HEK293T (cell line): ENCODE data around the gene PRKAG1.

Experiments
- CTCF ChIA-PET: fragments of 350-600 bp; formaldehyde crosslinking; extraction: SDS; loops from one replicate; lab custom pipeline; 2021; ENCODE audit warnings: antibody characterized with exemption, inconsistent platforms; lab: Yijun Ruan, JAX
- POLR2A ChIA-PET: fragments of 350-600 bp; formaldehyde crosslinking; extraction: SDS; loops from one replicate; lab custom pipeline; 2020; ENCODE audit warnings: antibody characterized with exemption, inconsistent platforms; lab: Yijun Ruan, JAX
- DNase-seq: peaks from one replicate; pipeline ENCODE4 v3.0.0; 2012; ENCODE audit warnings: mixed read lengths; ENCODE audit errors: extremely low spot score
- ARNT ChIP-seq: fragments of 450-650 bp; IDR thresholded peaks from 2 replicates; pipeline ENCODE4 v1.6.1; 2017; ENCODE audit warnings: mild to moderate bottlenecking
- BHLHE40 ChIP-seq: fragments of 450-650 bp; IDR thresholded peaks from 2 replicates; pipeline ENCODE4 v1.6.1; 2016; ENCODE audit warnings: mild to moderate bottlenecking, moderate library complexity, borderline replicate concordance
- CTBP1 ChIP-seq: fragments of 450-650 bp; IDR thresholded peaks from 2 replicates; pipeline ENCODE4 v1.6.1; 2016; ENCODE audit warnings: borderline replicate concordance
- ELF4 ChIP-seq: fragments of 450-650 bp; IDR thresholded peaks from 2 replicates; pipeline ENCODE4 v1.6.1; 2017; ENCODE audit warnings: antibody characterized with exemption
- FOXA1 ChIP-seq: fragments of 450-650 bp; IDR thresholded peaks from 2 replicates; pipeline ENCODE4 v1.6.1; 2016; ENCODE audit warnings: mild to moderate bottlenecking
- FOXK2 ChIP-seq: fragments of 450-650 bp; IDR thresholded peaks from 2 replicates; pipeline ENCODE4 v1.6.1; 2016; ENCODE audit warnings: mild to moderate bottlenecking
- FOXM1 ChIP-seq: fragments of 450-650 bp; IDR thresholded peaks from 2 replicates; pipeline ENCODE4 v1.6.1; 2017; ENCODE audit warnings: mild to moderate bottlenecking, borderline replicate concordance
- HDGF ChIP-seq: fragments of 450-650 bp; IDR thresholded peaks from 2 replicates; pipeline ENCODE4 v1.6.1; 2017; ENCODE audit warnings: antibody characterized with exemption, borderline replicate concordance
- L3MBTL2 ChIP-seq: fragments of 450-650 bp; conservative IDR thresholded peaks from 2 replicates; pipeline ENCODE4 v1.6.1; 2016; ENCODE audit warnings: mild to moderate bottlenecking
- LEF1 ChIP-seq: fragments of 450-650 bp; IDR thresholded peaks from 2 replicates; pipeline ENCODE4 v1.6.1; 2017; ENCODE audit warnings: mild to moderate bottlenecking, borderline replicate concordance
- NFRKB ChIP-seq: fragments of 450-650 bp; IDR thresholded peaks from 2 replicates; pipeline ENCODE4 v1.6.1; 2016; ENCODE audit warnings: mild to moderate bottlenecking, moderate library complexity
- SP1 ChIP-seq: fragments of 450-650 bp; IDR thresholded peaks from 2 replicates; pipeline ENCODE4 v1.6.1; 2017
- SUZ12 ChIP-seq: fragments of 450-650 bp; IDR thresholded peaks from 2 replicates; pipeline ENCODE4 v1.6.1; 2016; ENCODE audit warnings: mild to moderate bottlenecking
- TARDBP ChIP-seq: fragments of 450-650 bp; IDR thresholded peaks from 2 replicates; pipeline ENCODE4 v1.6.1; 2016
- ZNF384 ChIP-seq: fragments of 450-650 bp; IDR thresholded peaks from 2 replicates; pipeline ENCODE4 v1.6.1; 2016
- TF ChIP-seq, protein P1 (sequence below): fragments of 450-650 bp; IDR thresholded peaks from 2 replicates; pipeline ENCODE4 v1.6.1; 2016

The PRKAG1 gene

DNA sequence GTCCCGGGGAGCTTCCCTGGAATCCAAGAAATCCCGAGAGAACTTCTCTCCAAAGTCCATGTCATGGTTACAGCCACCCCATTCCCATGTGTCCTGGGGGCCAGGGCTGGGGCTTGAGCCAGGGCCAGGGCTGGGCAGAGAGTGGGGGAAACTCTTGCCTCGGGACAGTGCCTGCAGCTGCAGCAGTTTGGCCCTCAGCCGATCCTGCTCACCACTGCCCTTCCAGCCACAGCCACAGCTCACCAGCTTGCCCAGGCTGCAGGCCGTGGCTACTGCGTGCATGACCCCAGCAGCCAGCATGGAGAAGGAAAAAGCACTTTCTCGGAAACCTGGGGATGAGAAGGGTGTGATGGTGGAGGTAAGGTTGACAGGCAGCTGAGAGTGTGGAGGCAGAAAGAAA, 50.6 kb downstream of the PRKAG1 start:
- ChIA-PET POLR2A (interaction anchor here (2.0 kb wide), 1 partner anchor 10 kb away, joined by 9 read pairs; the partner anchor contains the start of gene ARF3), CTCF (interaction anchor here (2.2 to 5.7 kb wide), 3 partner anchors 10 to 32 kb away, joined by 7 to 26 read pairs (median 10); partner anchors contain the start of gene WNT1)
- no peak for DNase-seq
- TF ChIP-seq FOXK2 (no peak), LEF1 (no peak), SUZ12 (no peak), TARDBP (no peak), CTBP1 (no peak), BHLHE40 (no peak), FOXM1 (no peak), ARNT (no peak), L3MBTL2 (no peak), SP1 (no peak), HDGF (no peak), ZNF384 (no peak), ELF4 (no peak), FOXA1 (no peak), NFRKB (no peak)
- TF ChIP-seq, protein P1, sequence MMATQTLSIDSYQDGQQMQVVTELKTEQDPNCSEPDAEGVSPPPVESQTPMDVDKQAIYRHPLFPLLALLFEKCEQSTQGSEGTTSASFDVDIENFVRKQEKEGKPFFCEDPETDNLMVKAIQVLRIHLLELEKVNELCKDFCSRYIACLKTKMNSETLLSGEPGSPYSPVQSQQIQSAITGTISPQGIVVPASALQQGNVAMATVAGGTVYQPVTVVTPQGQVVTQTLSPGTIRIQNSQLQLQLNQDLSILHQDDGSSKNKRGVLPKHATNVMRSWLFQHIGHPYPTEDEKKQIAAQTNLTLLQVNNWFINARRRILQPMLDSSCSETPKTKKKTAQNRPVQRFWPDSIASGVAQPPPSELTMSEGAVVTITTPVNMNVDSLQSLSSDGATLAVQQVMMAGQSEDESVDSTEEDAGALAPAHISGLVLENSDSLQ: no peak

DNA sequence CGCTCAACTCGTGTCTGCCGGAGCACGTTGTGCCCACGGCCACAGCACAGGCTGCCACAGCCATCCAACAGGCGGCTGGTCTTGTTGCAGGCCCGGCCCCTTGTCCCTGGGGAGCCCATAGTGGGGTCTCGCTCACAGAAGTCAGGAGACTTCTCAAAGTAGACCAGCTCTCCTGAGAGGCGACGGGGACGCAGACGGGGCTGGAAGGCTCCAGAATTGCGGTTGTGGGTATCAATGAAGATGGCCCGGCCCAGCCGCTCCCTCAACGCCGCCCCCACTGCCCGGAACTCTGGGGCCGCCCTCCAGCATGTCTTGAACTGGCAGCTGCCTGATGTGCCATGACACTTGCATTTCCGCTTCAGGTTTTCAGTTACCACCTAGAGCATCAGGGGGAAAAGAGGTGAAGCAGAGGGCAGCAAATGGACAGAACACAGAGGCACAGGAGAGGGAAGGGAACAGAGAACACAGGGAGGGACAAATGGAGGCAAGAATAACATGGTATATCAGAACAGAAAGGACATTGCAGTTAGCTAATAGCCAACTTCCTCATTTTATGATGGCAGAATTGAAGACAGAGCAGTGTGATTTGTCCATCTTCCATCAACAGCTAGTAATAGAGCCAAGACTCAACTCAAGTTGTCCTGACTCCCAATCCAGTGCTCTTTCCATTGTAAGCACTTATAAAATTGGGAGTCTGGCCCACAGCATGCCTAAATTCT, 52.2 kb downstream of the PRKAG1 start:
- no peak for TF ChIP-seq SP1
- no peak for TF ChIP-seq ELF4
- TF ChIP-seq FOXM1: no peak
- TF ChIP-seq, protein P1: no peak
- TF ChIP-seq FOXA1: no peak
- TF ChIP-seq FOXK2: no peak
- CTCF ChIA-PET: interaction anchor here (0.8 to 3.1 kb wide), 4 partner anchors 9 to 53 kb away, joined by 3 to 10 read pairs (median 3); partner anchors contain the start of gene ARF3
- POLR2A ChIA-PET: interaction anchor here (1.2 kb wide), 1 partner anchor 9 kb away, joined by 4 read pairs; the partner anchor contains the start of gene ARF3
- no peak for DNase-seq

DNA sequence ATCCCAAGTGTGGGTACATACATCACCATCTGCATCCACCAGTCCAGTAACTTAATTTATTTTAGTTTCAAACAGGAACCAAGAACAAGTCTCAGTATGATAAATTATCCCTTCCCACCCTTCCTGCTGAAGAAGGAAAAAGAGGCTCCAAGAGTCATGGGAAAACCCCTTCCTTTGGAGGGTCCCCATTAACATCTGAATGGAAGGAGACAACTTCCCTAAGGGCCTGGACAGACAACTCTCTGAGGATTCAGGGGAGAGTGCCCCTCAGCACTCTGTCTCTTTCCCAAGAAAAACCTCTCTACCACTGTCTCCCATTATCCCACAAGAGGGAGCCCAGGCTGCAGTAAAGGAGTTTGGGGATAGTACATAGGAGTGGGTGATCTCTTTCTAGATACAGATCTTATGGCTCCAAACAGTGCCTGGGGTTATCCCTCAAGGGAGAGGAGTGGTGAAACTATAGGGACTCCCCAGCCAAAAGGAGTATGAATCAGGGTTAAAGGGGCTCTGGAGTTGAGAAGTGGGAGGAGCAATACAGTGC, 53.2 kb downstream of the PRKAG1 start:
- no peak for TF ChIP-seq NFRKB
- no peak for TF ChIP-seq ELF4
- no peak for TF ChIP-seq CTBP1
- TF ChIP-seq FOXK2: no peak
- TF ChIP-seq ARNT: no peak
- TF ChIP-seq L3MBTL2: no peak
- TF ChIP-seq ZNF384: no peak
- no peak for TF ChIP-seq SUZ12
- no peak for TF ChIP-seq BHLHE40
- no peak for TF ChIP-seq HDGF
- no peak for TF ChIP-seq LEF1
- ChIA-PET CTCF (no interaction called here), POLR2A (no interaction called here)
- DNase-seq: no peak

DNA sequence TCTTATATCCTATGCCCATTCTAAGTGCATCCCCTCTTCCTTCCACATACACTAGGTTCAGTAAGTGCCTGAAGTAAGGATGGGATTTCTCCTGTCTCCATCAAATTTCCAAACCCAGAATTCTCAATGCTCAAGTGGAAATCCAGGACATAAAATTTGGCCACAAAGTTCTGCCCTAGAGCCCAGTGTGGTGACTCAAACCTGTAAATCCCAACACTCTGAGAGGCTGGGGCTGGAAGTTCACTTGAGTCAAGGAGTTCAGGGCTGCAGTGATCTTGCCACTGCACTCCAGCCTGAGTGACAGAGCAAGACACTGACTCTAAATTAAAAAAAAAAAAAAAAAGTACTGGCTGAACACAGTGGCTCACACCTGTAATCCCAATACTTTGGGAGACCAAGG, 56.8 kb downstream of the PRKAG1 start:
- no peak for DNase-seq
- TF ChIP-seq FOXK2 (no peak), NFRKB (no peak), HDGF (no peak), FOXM1 (no peak), ELF4 (no peak), TARDBP (no peak), CTBP1 (no peak), BHLHE40 (no peak), L3MBTL2 (no peak), ARNT (no peak), LEF1 (no peak), ZNF384 (no peak), SUZ12 (no peak), FOXA1 (no peak), SP1 (no peak)
- TF ChIP-seq, protein P1: no peak
- POLR2A ChIA-PET: no interaction called here
- CTCF ChIA-PET: no interaction called here

DNA sequence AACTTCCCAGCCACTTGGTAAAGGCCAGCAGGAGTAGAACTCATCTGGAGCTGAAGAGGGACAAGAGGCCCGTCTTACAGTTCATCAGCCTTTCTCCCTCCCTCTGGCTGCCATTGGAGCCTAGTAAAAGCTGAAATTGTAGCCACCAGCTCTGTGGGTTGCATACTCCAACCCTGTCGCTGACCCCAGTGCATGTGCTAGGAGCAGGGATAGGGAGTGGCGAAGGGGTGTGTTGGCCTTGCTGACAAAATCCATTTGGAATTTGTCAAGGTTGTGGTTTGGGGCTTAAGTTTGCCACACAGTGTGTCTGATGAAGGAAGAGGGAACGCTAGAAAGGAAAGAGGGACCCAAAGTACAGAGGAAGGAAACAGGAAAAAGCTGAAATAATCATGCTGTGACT, 57.2 kb downstream of the PRKAG1 start:
- no peak for TF ChIP-seq HDGF
- no peak for TF ChIP-seq FOXM1
- ChIA-PET CTCF (no interaction called here), POLR2A (no interaction called here)
- DNase-seq: no peak

DNA sequence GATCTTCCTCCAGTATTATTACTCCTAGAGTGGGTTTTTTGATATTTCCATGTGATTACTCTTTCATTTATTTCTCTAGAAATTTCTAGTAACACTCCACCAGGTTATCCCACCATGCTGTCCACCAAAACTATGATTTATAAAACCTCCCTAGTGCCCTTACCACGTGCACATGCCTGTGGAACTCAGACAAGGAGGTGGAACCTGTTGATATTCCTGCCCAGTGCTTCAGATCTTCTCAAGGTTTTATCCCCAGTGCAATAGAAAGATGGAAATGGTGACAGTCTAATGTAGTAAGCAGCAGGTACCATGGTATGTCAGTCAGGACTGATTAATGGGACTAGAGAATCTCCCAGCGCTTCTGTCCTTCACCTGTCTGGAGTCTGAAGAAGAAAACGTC, 57.7 kb downstream of the PRKAG1 start:
- CTCF ChIA-PET: no interaction called here
- TF ChIP-seq L3MBTL2 (no peak), ELF4 (no peak), FOXM1 (no peak), FOXA1 (no peak), NFRKB (no peak), CTBP1 (no peak), TARDBP (no peak), SP1 (no peak), BHLHE40 (no peak), LEF1 (no peak), HDGF (no peak)
- TF ChIP-seq, protein P1: no peak
- POLR2A ChIA-PET: no interaction called here
- no peak for DNase-seq
